Activated CD4-positive, alpha-beta T cell treated with anti-CD3 and anti-CD28 coated beads for 48 hours (primary cell): ENCODE data around the gene ZNF436.

Source experiments
- DNase-seq: peaks from one replicate; pipeline ENCODE4 v3.0.0-alpha.2; 2020

Gene ZNF436

DNA sequence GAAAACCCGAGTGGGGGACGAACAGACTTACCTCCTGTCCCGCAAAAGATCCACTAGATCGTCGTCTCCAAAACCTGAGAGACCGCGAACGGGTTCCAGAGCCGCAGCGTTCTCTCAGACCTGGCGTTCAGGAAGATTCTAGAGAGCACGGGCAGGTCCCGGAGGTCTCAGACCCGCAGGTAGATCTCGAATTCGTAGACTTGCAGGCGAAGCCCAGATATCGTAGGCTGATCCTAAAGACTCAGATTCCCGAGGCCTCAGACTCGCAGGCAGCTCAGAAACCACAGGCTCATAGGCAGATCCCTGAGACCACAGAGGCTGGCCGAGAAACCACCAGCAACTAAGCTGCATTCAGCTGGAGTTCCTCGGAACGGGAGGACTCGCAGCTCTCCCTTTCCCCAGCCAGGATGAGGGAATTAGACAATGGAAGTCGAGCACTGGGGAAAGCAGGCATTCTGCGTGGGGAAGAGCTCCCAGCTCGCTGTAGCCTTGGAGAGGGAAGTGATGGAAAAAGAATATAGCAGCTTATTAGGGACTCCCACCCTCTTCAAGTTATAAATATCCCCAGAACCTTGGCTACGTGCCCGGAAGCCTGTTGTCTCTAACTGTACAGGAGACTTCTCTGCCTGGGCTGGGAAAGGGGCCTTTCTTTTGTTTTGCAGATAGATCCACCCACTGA, at the start of gene ZNF436:
TSS of gene ZNF436 (minus strand) at position 502 of the 679 bp plus-strand sequence. CDS start 1,831 bp downstream, outside the sequence.
- peak; percentile 54 for DNase-seq

DNA sequence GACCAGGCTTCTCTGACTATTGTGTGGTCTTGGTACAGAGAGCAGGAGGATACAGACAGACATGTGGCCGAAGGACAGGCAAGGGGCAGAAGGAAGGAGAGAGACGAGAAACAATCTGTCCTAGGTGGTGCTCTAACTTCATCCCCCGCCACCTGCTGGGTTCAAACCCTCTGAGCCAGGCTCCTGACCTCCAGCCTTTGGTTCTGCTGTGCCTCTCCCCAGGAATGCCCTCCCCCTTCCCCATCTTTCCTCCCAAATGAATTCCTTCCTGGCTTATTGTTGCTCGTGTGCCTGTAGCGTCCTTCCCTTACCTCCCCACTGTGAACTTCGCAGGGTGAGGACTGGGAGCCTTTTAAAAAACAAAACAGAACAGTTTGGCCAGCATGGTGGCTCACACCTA, 49.5 kb upstream of the ZNF436 start:
- DNase-seq: no peak

DNA sequence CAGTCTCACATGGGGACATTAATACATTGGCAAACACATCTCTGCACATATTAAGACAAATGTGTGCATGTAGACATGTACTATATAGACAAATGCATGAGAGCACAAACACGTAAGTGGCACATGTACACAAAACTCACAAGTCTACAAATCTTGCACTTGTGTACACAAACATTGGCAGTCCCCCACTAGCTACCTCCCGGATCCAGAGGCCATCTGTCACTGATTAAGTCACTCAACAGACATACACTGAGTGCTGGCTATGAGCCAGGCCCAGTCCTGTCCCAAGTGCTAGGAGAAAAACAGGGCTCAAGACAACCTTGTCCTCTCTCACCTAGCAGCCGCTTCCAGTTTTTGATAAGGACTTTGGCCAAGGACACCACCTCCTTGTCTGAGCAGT, 47.9 kb upstream of the ZNF436 start:
- DNase-seq: no peak

GRCh38 chr1:23416964-23417363, 47.3 kb upstream of the ZNF436 start:
- no peak for DNase-seq

DNA sequence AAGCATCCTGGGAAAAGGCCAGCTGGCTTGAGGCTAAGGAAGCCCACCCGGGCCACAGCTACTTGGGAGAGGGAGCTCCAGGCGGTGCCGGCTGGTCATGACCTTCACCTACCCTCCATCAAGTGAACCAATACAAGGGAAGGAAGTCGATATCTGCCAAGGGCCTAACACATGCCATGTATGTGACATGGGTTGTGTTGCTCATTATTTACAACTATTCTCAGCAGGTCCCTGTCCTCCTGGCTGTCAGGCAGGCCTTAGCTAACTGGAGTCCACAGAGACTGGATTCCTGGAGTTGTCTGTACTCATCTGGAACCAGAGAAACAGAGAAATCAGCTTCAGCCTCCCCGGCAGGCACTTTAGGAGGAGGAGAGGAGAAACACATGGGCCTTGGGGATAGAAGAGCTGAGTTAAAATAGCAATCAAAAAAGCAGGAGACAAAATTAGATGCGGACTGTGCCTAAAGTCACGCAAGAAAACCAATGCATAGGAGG, 39.2 kb upstream of the ZNF436 start:
- DNase-seq: no peak

DNA sequence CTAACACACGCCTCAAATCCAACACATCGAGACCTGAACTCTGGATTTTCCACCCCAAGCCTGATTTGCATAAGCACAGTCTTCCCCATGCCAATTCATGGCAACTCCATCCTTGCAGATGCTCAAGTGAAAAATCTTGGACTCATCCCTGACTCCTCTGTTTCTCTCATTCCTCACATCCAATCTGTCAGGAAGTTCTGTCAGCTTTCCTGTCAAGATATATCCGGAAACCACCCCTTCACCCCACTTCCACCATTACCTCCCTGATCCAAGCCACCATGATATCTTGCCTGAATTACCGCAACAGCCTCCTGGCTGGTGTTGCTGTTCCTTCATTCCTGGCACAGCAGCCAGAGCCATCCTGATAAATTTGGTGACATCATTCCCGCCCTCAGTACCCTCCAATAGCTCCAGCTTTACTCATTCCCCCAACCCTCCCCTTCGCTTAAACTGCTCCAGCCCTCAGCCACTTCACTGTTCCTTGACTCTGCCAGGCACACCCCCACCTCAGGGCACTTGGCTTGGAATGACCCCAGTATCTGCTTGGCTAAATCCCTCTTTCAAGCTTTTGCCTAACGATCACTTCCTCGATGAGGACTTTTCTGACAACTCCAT, 37.5 kb upstream of the ZNF436 start:
- no peak for DNase-seq

DNA sequence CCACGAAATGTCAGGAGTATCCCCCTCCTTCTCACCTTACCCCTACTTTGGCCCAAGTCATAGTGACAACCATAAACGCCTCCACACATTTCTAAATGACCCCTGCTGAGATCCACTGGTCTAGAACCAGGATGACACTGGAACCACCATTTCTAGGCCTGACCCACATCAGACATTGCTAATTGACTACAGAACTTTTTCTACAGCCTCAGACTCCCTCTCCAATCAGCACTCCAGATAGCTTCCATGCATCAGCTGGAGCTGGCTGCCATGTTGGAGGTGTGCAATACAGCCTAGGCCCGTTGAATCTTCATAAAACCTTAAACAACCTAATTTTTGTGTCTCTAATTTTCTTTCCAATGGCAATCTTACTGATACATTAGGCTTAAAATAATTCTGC, 36.3 kb upstream of the ZNF436 start:
- DNase-seq: no peak

DNA sequence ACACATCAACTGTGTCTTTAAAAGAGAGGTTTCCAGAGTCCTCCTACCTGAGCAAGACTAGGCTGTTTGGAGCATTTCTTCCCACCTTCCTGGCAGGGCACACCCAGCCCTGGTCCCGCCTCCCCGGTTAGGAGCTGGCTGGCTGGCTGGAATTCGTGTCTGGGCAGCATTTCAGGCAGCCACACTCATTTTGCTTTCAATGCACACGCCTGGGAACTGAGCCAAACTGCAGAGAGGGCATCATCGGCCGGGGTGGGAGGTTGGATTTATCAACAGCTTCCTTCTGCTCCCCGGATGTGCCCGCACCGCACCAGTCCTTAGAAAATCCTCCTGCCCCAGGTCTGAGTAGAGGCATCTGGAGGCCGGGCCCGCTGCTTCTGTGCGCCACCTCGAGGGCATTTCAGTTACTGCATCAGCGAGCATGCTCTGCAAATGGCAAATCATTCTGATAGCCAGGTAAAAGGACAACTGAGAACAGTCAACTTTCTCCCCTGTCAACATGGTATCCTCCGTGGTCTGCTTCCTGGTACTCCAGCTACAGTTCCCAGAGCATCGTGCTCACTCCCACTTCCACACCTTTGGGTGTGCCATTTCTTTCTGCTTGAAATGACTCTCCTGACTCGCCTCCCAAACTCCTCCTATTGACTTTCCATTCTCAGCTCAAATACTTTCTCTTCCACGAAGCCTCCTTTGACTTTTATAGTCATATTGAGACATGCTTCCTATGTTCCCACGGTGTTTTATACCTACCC, 34.3 kb upstream of the ZNF436 start:
- DNase-seq: peak; percentile 94

DNA sequence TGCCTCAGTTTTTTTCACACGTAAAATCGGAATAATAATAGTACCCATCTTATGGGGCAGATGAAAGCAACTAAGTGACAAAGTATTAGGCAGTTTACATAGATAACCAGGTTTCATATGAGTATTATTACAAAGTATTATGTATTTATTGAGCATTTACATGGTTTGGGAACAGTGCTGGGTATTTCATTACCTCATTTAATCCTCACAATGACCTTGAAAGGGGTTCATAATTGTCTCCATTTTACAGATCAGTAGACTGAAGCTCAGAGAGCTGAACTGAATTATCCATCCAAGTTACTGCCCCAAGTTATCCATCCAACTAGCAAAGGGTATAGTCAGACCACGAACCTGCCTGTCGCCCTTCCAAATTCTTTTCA, 33.7 kb upstream of the ZNF436 start:
- DNase-seq: no peak

DNA sequence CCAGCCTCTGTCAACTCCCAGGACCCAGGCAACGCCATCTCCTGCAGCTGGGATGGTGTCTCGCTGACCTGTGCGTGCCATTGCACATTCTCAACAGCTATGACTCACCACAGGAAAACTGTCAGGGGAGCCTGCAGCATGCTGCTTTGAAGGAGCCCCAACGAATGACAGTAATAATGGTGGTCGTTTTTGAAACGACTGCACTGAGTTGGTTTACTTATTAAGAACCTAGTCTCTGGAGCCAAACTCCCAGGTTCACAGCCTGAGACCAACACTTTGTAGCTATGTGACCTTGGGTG, 33.4 kb upstream of the ZNF436 start:
- no peak for DNase-seq

DNA sequence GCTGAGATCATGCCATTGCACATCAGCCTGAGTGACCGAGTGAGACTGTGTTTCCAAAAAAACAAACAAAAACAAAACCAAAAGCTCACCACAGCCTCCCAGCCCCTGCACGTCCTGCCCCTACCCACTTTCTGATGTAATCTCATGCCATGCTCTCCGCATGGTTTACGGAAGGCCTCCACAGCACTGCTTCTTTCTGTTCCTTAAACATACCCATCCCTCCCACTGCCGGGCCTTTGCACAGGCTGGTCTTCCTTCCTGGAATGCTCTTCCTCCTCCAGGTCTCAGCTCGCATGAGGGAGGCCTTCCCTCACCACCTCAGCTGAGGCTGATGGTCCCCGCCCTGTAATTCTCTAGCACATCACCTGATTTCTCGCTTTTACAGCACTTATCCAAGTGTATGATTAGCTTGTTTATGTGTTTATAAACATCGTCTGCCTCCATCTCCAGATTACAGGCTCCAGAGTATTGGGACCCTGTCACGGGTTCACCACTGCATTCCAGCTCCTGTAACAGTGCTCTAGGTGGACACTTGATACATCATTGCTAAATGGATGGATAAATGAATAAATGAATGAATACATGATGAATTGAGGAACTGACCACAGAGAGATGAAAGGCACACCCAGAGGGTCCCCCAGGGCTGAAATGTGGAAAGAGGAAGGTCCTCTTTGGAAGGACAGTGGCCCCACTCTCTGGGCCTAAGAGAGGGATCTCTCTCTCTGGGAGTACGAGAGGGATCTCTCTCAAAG, 32.8 kb upstream of the ZNF436 start:
- DNase-seq: no peak

DNA sequence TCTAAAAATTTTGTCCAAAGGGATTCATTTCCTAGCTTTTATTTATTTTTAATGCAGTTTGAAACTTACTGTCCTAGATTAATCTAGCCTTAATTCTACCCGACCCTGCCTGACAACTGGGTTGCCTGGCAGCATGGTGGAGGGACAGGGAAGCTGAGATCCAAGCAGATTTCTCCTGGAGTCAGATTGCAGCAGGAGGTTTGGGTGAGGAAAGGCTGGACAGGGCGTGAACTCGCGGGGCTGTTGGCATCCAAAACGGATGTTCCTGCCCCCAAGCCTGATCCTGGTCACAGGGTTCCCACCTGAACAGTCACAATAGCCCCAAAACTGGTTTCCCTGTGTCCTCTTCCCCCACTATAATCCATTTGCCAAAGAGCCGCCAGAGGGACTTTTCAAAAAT, 31.7 kb upstream of the ZNF436 start:
- no peak for DNase-seq

DNA sequence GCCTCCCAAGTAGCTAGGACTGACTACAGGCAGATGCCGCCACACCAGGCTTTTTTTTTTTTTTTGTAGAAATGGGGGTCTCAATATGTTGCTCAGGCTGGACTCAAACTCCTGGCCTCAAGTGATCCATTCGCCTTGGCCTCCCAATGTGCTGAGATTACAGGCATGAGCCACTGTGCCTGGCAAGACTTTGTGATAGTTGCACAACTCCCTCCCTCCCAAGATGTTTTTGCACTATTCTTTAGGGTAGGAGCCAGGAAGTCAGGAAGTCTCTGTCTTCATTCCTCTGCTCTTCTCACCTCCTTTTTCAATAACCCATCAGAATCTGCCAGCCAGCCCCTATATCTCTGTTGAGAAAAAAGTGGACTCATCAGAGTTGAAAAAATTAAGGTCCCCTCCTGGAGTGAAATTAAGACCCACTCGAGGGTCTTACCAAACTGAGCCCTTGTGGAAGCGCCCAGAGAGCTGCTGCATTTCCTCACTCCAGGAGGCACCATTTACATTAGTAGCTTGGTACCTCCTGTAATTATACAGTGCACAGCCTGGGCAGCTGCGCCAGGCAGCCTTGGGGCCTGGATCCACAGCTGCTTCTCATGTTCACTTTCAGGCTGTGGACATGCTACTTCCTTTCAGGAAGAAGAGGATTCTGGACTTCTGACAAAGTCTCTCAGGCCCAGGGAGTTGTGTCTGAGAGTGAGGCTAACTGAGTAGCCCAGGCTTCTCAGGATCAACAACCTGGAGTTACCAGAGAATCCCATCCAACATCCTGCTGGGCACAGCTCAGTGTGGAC, 30.9 kb upstream of the ZNF436 start:
- DNase-seq: no peak

DNA sequence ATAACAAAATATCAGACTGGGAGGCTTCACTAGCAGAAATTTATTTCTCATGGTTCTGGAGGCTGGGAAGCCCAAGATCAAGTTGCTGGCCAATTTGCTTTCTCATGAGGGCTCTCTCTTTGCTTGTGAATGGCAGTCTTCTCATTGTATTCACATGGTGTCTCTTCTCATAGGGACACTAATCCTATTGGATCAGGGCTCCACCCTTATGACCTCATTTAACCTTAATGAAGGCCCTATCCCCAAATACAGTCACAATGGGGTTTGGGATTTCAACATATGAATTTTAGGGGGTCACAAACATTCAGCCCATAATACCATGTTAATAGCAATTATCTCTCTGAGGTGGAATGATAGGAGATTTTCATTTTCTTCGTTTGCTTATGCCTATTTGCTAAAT, 29.6 kb upstream of the ZNF436 start:
- DNase-seq: no peak

- DNase-seq: no peak
Observed at GRCh38 chr1:23397908-23398307, 28.3 kb upstream of the ZNF436 start.

DNA sequence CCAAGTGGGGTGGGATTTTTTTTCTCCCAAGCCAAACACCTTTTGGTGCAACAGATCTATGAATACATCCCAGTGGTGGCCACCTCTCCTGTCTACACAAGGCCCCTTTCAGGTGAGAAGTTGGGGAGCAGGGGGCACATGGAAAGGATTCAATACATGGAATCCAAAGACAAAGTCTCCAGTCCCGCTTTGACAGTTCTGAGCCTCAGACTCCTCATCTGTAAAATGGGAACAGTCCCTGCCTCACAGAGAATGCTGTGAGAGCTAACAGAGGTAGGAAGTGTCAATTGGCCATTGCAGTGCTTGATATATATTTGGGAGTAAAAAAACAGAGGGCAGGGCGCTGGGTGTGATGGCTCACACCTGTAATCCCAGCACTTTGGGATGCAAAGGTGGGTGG, 26.7 kb upstream of the ZNF436 start:
- no peak for DNase-seq

DNA sequence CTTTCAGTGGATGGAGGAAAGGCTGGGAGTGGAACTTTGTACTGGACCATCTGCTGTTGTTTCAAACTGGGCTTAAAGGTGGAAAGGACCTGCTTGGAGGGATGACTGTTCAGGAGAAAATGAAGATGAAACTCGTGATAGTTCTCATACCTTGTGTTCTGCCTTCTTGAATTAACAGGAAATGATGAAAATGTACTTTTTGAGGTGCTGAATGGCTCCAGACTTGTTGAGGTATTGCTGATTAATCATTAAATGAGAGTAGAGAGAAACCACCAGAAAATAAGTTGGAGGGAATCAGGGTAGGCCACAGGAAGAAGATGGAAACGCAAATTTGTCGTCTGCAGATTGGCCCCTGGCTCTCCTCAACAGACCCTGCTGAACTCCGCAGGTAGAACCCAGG, 26.2 kb upstream of the ZNF436 start:
- DNase-seq: no peak

DNA sequence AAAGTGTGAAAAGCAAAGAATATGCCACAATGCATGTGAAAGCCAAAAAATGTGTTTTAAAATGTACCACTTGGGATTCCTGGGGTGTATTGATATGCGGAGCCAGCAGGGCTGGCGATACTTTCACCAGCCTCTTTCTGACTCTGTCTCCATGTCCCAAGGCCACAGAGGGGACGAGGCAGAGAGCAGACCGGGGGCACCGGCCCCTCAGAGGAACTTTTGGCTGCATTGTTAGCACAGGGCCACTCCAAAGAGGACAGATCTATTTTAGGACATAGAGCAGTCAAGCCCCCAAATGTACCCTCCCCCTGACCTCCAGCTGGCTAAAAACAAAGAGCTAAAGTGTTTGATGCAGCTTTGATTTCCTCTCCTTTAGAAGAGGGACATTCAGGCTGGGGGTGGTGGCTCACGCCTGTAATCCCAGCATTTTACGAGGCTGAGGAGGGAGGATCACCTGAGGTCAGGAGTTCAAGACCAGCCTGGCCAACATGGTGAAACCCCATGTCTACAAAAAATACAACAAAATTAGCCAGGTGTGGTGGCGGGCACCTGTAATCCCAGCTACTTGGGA, 25.6 kb upstream of the ZNF436 start:
- DNase-seq: no peak

GRCh38 chr1:23394684-23395083, 25.0 kb upstream of the ZNF436 start:
- DNase-seq: no peak

DNA sequence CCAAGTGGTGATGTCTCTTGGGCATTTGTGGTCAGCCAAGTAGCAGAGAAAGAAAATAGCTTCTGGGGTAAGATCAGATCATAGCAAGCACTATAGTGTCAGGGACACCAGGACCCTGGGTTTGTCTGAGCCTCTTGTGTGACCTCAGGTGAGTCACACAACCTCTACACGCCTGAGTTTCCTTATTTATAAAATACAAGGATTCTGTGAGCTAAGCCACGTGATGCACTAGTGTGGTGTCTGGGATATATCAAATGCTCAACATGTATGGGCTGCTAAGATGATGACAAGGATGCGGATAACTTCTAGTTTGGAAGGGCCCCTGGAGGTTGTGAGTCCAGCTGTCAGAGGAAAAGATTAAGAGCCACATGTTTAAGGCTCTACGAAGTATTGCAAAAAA, 24.5 kb upstream of the ZNF436 start:
- DNase-seq: no peak

DNA sequence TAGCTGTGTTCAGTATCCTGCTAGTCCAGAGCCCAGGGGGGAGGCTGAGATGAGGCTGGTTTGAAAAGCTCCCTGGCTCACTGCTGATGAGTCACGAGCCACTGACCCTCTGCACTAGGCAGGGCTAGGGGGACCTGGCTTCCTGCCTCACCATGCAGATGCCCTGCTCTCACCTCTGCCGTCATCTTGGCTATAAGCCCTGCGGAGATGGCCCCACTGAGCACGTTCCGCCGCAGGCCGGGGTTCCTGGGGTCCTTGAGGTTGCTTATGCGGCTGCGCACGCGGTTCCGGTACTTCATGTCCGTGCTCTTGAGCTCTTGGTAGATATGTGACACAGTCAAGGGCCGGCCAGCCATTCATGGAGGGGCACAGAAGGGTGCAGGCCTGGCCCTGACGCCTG, 24.1 kb upstream of the ZNF436 start:
- no peak for DNase-seq

GRCh38 chr1:23392125-23392855, 22.7 kb upstream of the ZNF436 start:
- DNase-seq: no peak
